NCI-H2171 (cell line): ENCODE data around the gene STK31.
"Not testable (repeated sequence)": the region's sequence is repeated elsewhere in the genome, so short reads cannot be mapped to it uniquely, and the experiment has no call there.

Experiments used
- DNase-seq: peaks from one replicate; lab custom pipeline; 2025; lab: John Stamatoyannopoulos, UW

STK31 gene

GRCh38 chr7:23710000-23710399 lies at the start of gene STK31:
STK31 (plus strand) TSS chr7:23710219; CDS start chr7:23710286, 67 bp downstream.
- DNase-seq: no peak

GRCh38 chr7:23661385-23661784 lies 48.6 kb upstream of the STK31 start:
- DNase-seq: no peak

- no peak for DNase-seq
Observed at GRCh38 chr7:23662124-23662983, 47.7 kb upstream of the STK31 start.

GRCh38 chr7:23662984-23663313 lies 47.1 kb upstream of the STK31 start:
- DNase-seq: no peak

GRCh38 chr7:23664122-23664521 lies 45.9 kb upstream of the STK31 start:
- no peak for DNase-seq

- no peak for DNase-seq
Observed at GRCh38 chr7:23672033-23672432, 38.0 kb upstream of the STK31 start.

- DNase-seq: peak; percentile 65
Observed at GRCh38 chr7:23679898-23680413, 30.1 kb upstream of the STK31 start, which contains the start of gene FAM221A. FAM221A (plus strand) TSS chr7:23680199; CDS start chr7:23680219, 20 bp downstream.

- peak; percentile 10 for DNase-seq
Observed at GRCh38 chr7:23680414-23681405, 29.3 kb upstream of the STK31 start.

GRCh38 chr7:23684041-23684440 lies 26.0 kb upstream of the STK31 start:
- not testable (repeated sequence) for DNase-seq

- no peak for DNase-seq
Observed at GRCh38 chr7:23685731-23686130, 24.3 kb upstream of the STK31 start.

- DNase-seq: no peak
Observed at GRCh38 chr7:23687011-23687410, 23.0 kb upstream of the STK31 start.

GRCh38 chr7:23689165-23689564 lies 20.9 kb upstream of the STK31 start:
- DNase-seq: no peak

GRCh38 chr7:23691320-23691719 lies 18.7 kb upstream of the STK31 start:
- no peak for DNase-seq

- DNase-seq: no peak
Observed at GRCh38 chr7:23693224-23693623, 16.8 kb upstream of the STK31 start.

GRCh38 chr7:23696916-23697441 lies 13.0 kb upstream of the STK31 start:
- DNase-seq: peak; percentile 8

- DNase-seq: no peak
Observed at GRCh38 chr7:23698822-23699221, 11.2 kb upstream of the STK31 start.

GRCh38 chr7:23700046-23700445 lies 10.0 kb upstream of the STK31 start:
- peak; percentile 3 for DNase-seq

GRCh38 chr7:23709081-23709750 lies 803 bp upstream of the STK31 start:
- no peak for DNase-seq

- DNase-seq: peak; percentile 15
Observed at GRCh38 chr7:23712368-23713284, 2.6 kb downstream of the STK31 start.
